GM18868 (cell line): ENCODE measurements around the gene ELMO2.

Source experiments
- ATAC-seq: cut with Tn5 transposase; IDR thresholded peaks from one replicate; pipeline ENCODE4 v1.9.1; 2021; ENCODE audit warnings: mild to moderate bottlenecking, moderate library complexity; ENCODE audit not compliant: unreplicated experiment

ELMO2 gene

DNA sequence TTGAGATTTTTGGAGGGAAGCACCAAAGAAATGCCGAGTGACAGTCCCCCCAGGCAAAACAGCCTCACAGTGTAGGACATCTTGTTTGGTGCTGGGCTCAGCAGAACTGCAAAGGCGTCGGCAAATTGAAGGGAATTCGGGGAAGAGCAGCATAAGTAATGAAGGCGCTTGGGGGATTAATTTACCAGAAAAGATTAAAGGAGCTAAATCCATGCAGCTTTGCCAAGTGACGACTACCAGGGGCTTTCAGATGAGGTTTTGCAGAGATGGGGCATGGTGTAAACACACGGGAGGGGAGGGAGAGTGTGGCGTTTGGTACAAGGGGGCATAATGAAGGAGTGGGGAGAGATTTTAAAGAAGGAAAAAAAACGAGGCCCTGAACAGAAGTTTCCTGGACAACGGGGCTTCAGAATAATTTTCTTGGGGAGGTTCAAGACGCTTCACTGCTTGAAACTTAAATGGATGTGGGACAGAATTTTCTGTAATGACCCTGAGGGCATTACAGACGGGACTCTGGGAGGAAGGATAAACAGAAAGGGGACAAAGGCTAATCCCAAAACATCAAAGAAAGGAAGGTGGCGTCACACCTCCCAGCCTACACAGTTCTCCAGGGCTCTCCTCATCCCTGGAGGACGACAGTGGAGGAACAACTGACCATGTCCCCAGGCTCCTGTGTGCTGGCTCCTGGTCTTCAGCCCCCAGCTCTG lies 52.8 kb downstream of the ELMO2 start:
- ATAC-seq, result no peak

DNA sequence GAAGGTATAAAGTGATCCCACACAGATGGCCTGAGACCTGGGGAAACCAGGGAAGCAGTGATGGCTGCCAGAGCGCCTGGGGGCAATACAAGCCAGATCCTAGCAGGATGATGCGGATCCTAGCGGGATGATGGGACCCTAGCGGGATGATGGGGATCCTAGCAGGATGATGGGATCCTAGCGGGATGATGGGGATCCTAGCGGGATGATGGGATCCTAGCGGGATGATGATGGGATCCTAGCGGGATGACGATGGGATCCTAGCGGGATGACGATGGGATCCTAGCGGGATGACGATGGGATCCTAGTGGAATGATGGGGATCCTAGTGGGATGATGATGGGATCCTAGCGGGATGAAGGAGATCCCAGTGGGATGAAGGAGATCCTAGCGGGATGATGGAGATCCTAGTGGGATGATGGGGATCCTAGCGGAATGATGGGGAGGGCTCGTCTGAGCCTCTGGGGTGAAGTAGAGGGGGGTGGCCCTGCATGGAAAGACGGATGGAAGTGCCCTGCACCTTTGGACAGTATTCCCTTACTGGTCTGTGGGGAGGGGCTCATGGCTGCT lies 54.0 kb downstream of the ELMO2 start:
- ATAC-seq, result no peak

DNA sequence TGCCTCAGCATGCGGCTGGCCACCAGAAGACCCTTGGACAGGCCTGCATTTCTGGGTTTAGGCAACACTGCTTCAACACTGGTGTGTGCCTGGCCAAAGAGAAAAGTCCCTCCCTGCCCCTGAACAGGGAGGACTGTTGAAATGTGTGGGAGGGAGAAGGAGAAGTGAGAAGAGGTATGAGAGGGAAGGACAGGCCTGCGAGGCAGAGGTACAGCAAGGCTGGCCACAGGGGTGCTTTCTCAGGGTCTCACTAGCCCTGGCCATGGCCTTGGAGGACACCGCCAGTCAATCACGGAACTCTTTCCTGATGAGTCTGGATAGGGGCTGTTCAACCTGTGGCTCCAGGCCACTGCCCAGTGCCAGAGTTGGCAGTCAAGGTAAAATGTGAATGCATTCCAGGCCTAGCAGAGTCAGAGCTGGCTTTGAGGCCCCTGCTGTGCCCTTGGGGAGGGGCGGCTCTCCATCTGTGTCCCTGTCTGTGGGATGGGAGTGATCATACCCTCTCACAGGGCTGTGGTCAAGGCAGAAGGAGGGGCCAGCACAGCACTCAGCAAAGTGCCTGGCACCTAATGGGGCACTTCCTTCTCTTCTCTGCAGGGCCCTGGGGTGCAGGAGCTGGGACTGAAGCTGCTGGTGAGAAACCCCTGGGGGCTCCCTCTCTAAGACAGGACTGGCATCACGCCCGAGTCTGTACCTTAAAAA lies 54.9 kb downstream of the ELMO2 start:
- no peak for ATAC-seq

DNA sequence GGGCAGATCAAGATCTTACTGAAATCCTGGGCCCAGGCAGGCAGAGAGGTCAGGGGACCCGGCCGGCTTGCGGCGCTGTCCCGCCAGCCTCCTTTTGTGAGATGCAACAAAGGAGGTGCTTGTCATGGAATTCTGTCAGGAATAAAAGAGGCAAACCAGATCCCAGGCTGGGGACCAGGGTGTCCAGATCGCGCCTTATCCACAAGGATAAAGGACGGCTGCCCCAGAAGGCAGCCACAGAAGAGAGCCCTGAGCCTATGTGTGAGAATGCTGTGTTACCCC lies 55.5 kb downstream of the ELMO2 start:
- ATAC-seq, result no peak

DNA sequence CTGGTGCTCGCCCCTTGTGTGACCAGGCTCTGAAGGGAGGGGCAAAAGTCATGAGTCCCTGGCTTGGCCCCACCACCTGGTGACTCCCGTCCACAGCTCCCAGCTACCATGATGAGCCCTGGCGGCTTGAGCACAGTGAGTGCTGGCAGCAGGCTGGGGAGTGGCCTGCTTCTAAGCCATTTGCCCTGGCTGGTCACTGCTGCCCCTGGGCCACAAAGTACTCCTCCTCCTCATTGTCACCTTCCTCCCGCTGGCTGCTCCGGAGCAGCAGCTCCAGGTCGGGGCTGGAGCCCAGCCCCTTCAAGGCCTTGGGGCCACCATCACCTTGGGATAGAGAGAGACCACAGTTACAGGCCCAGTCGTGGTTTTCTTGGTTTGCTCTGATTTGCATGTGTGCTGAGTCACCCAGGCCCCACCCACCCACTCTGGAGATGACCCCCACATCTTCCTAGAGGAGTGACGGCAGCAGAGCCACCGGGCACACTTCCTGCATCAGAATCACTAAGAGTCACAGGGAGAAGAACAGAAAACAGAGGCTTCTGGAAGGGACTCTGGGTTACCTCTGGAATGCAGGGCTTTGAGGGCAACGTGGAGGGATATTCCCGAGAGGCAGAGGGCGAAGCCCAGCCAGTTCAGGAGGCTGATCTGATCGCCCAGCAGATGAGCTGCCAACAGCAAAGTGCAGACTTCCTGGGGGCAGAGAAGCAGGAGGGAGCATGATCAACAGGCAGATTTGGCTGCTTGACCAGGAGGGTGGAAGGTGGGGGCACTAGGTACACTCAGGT lies 56.0 kb downstream of the ELMO2 start:
- ATAC-seq, result peak; percentile 63

DNA sequence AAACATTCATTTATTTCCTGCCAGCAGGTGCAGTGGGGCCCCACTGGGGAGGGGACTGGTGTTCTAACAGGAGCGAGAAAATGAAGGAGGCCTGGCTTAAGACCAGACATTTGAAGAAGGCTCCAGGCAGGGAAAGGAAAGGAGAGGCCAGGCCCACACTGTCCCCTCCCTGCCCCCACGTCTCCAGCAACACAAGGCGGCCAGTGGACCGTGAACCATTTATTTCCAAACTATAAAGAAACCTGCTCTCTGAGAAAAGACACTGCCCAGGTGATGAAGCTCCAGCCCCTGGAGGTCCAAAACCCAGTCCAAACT lies 56.7 kb downstream of the ELMO2 start:
- ATAC-seq, result no peak

DNA sequence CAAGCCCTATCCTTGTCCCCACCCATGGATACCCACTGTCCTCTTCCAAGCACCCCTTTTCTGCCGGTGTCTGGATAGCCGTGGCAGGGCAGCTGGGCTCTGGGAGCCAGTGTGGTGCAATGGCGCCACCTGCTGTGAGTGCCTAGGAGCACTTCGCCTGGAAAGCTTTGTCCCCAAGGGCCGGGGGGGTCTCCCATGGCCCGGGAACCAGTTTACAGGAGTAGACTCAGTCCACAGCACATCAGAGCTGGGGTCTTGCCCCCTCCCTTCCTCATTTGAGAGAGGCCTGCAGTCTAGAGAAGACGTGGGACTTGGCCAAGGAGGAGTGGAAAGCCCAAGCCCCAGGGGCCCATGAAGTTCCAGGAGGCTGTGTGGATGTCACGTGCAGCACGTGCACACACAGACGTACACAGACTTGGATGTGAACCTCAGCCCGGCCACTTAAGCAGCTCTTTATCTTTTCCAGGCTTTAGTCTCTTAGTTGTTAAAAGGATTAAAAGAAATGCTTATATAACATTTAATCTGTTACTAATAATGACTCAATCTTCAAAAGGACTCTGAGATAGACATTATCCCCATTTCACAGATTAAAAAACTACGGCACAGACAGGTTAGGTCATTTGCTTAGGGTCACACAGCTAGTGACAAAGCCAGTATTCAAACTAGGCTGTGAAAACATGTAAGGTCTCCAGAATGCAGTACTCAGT lies 57.2 kb downstream of the ELMO2 start:
- ATAC-seq, result no peak

DNA sequence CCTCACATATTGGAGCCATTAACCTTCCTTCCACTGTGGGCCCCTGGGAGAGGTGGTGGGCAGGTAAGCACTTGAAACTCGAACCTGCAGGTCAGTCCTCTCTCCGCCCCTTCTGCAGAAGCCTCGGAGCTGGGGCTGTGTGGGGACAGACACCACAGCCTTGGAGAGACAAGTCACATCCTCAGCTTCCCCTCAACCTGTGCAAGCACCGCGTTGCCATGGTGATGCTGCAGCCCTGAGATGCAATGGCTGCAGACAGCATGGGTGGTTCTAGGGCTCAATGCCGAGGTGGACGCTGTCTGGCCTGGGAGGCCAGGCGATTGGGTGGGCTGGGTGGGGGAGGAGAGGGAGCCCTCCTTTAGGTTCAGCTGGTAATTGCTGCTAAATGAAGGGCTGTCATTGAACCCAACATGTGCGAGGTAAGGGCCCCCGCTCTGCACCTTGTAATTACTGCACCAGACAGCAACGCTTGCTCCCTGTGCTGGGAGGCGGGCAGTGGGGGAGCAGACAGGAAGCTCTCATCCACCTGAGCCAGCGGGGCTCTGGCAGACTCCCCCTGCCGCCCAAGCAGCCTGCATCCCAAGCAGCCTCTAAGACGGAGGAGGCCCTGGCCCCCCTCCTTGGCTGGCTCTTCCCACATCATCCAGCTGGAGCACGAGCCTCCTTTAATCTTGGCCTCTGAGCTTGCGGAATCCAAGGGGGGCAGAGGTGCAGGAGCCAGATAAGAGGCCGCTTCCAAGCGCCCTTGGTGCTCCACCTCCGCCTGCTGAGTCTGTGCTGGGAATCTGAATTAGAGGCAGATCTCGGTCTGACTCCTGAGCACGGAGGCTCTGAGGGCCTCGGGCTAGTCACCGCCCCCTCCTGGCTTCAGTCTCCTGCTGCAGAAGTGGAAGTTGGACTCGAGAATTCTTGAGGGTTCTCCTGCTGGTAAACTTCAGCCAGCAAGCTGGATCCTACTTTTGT lies 58.3 kb downstream of the ELMO2 start:
- no peak for ATAC-seq

DNA sequence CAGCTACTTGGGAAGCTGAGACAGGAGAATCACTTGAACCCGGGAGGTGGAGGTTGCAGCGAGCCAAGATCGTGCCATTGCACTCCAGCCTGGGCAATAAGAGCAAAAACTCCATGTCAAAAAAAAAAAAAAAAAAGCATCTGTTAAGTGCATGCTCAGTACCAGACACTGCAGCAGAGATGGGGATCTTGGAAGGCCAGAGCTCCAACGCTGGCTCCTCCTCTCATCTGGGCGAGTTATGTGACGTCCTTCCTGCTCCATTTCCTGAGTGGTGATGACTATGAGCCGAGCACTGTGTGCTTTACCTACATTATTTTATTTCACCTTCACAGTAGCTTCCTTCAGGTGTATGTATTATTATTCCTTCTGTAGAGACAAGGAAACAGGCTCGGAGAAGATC lies 59.6 kb downstream of the ELMO2 start:
- ATAC-seq, result no peak

DNA sequence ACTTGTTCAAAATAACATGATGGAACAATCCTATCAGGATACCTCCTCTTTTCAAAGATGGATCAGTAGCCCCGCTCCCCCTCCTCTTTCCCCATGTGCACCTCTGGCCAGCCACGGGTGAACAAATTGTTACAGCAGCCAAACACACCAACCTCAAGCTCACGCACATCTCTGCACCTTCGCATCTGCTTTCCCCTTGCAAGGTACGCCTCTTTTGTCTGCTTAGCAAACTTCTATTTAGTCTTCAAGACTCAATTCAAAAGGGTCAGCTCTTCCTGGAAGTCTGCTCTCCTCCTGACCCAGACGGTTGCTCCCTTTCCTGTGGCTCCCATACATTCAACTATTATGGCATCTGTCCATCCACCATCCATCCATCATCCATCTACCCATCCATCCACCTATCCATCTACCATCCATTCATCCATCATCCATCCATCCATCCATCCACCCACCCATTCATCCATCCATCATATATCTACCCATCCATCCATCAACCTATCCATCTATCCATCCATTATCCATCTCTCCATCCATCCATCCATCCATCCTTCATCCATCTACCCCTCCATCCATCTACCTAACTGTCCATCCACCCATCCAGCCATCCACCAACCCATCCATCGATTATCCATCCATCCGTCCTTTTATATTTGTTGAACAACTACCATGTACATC lies 61.8 kb downstream of the ELMO2 start:
- no peak for ATAC-seq

DNA sequence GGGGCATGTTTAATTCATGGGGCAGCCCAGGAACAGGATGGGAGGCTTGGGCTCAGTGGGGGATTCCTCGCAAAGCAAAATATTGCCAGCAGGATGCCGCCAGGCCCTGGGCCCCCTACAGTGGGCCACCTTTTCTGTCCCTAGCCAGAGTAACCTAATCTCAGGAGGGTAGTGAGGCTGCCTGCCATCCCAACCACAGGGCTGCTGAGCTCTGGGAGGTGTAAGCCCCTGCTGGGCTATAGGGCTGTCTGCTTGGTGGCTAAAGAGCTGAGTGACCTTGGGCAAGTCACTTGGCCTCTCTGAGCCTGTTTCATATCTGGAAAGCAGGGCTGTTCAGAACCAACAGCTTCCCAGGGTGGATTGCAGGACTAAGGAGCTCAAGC lies 62.4 kb downstream of the ELMO2 start:
- ATAC-seq, result no peak

DNA sequence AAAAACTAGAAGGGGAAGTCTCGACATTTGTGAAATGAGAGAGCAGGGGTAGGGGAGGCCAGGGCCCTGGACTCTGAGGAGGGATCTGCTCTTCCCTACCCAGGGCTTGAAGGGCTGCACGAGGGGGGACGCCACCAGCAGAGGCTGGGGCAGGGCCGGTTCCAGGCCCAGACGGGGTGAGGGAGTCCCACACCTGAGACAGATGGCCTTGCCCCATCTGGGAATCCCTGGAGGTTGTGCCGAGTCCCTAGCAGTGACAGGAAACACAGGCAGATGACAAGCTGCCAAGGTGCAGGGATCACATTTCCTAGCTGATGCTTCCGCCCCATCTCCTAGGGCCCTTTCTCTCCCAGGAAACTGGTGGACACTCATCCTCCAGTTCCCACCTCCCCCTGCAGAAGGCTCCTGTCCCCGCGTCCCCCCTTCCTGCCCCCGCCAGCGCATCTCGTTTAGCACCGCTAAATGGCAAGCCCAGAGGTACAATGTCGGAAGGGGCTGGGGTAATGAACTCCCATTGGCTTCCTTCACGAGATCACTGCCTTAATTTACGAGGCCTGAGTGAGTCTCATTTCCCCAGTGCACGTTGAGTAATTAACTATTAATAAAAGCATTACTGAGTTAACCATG lies 63.0 kb downstream of the ELMO2 start:
- ATAC-seq, result no peak

DNA sequence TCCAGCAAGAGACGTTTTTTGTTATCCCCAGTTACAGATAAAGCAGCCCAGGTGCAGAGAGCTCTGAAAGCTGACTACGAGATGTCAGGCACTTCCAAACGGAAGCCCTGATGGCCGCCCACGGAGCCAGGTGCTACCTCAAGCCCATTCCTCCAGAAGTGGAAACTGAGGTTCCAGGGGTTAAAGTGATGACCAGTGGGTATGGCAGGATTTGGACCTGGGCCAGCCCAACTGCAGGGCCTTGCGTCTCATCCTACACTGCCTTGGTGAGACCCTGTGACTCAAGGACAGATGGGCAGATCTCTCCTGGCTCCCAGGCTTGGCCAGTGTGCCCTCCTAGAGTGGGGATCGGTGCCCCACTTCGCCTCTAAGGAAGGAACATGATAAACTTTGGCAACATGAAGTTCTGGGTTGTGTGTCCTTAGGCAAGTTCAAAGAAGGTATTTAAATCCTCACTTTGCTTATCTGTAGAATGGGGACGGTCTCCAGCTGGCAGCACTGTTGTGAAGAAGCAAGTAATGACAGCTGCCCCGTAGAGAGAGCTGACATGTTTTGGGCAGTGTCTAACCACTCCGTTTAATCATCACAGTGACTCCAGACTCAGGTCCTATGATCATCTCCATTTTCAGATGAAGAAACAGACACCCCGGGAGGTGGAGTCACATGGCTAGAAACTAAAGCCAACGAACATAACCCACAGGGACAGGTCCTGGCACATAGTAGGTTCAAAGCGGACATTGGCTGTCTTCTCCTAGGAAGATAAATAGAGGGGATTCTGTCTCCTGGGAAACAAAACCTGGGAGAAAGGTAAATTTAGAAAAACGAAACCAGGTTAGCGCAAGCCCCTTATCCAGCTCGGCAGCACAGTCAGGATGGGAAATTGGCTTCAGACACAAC lies 63.7 kb downstream of the ELMO2 start:
- ATAC-seq, result no peak

DNA sequence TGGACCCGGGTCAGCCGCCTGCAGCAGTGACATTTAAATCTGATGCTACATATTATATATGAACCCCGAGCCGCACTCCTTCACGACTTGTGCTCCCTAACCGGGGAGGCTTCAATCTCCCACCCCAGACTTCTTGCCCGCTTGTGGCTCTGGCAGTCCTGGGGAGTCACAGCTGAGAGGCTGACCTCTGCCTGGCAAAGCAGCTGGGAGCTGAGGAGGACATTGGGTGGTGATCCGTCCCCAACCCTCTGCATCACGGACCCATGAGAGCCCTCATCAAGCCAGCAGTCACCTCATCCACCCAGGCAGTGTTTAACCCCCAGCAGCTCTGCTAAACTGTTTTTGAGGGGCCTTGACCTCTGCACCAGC lies 64.4 kb downstream of the ELMO2 start:
- ATAC-seq, result no peak

DNA sequence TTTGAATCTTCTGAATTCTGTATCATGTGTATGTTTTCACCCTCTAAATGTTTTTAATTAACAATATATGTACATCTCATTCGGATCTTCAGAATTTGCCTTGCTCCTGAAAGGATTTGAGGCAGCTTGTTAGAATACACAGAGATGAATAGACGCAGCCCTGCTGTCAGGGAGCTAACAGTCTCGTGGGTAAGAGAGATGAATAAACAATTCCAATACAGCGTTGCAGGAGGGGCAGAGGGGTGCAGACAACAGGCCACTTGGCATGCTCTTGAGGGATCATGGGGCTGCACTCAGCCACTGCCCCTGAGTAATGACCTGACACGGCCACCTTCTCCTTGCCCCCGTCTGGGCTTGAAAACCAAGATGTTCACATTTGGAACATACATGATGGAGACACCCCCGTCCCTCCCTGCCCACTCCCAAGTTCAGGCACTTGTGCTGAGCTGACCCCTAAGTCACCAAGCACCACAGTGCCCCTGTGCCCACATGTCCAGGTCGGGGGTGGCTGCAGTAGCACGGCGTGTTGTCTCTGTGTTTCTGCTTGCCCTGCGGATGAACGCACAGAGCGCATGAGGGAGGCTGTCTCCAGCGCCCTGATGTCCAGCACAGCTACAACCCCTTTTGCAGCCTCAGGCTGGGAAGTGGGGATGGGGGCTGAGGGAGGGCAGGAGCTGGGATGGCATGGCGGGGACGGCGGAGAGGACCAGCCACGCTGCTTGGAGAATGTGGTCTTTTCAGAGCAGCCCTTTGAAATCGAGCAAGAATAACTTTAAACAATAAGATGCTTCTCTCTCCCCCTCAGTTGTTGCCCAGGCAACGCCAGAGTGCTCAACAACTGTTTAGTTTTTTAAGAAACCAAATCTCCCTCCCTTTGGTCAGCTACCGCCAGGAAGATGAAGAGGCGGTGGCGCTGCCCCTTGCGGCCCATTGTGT lies 65.1 kb downstream of the ELMO2 start:
- ATAC-seq, result no peak

DNA sequence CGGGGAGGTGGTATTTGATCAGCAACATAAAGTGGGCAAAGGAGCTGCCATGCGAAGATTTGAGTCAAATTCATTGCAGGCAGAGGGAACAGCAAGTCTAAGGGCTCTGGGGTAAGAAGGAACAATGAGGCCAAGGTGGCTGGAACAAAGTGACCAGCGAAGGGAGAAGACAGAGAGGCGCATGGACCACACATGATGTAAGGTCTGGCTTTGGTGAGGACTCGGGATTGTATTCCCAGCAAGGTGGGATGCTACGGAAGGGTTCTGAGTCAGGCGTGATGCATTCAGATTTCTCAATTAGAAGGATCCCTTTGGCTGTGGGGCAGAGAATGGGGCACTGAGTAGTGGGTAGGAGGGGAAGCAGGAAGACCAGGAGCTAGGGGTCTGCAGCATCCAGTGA lies 67.4 kb downstream of the ELMO2 start:
- ATAC-seq, result no peak

DNA sequence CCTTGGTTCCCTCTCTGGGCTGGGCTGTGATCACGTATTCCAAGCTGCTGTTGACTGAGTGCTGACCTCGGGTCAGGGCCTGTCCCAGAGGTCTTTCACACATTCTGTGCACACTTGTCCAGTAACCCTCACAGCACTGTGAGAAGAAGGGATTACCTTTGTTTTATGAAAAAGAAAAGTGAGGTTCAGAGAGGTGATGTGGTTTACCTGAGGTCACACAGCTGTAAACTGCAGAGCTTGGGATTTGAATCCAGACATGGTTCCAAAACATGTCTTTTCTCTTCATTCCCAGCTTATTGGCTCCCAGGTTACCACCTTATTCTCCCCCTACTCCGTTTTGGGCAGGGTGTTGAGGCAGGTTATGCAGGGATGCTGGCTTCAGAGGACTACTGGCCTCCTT lies 69.7 kb downstream of the ELMO2 start:
- no peak for ATAC-seq
